HG03460 (cell line): ENCODE results near the gene CDC20.
"Not testable (repeated sequence)": the region's sequence is repeated elsewhere in the genome, so short reads cannot be mapped to it uniquely, and the experiment has no call there.

Experiments
- ATAC-seq: cut with Tn5 transposase; IDR thresholded peaks from one replicate; pipeline ENCODE4 v1.9.1; 2021; ENCODE audit not compliant: unreplicated experiment

The CDC20 gene

DNA sequence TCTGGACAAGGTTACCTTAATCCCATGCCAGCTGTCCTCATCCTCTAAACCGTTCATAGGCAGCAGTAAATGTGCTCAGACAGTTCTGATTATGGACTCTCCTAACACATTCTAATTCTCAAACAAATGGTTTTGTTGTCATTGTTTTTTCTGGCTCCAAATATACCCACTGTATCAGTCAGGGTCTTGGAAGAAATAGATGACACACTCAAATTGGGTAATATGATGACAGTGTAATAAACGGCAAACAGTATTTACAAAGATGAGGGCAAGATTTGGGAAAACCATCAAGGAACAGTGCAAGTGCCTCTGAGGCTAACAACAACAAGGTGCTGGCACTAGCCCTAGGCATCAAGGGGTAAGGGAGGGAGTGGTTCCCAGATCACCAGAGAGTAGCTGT is 4.3 kb upstream of the CDC20 start:
- ATAC-seq: no peak

DNA sequence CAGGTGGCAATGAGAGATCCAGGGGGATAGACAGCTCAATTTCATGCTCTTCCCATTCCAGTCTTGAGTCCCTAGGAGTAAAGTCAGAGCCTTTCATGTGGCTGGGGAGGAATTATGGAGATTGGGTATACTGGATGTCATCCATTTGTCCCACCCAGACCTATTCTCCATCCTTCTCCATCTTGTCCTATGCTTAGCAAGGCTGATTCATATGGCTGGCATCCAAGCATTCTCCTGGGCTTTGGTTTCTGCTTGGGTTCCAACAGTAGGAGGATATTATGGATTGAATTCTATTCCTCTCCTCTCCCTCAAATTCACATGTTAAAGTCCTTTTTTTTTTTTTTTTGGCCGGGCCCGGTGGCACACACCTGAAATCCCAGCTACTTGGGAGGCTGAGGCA is 3.8 kb upstream of the CDC20 start:
- no peak for ATAC-seq

DNA sequence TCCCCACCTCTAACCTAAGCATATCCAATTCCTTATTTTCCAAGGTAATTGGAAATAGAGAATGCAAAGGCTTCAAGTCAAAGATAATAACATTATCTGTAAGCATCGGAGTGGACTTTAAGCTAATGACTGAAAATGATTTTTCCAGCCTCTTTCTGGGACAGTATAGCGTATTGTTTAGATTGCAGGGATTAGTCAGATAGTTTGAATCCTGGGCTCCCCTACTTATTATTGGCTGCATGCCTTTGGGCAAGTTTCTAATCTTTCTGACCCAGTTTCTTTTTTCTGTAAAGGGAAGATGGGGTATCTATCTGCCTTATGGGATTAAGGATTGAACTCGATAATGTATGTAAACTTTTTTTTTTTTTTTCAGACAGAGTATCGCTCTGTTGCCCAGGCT is 1.5 kb upstream of the CDC20 start:
- ATAC-seq: no peak

DNA sequence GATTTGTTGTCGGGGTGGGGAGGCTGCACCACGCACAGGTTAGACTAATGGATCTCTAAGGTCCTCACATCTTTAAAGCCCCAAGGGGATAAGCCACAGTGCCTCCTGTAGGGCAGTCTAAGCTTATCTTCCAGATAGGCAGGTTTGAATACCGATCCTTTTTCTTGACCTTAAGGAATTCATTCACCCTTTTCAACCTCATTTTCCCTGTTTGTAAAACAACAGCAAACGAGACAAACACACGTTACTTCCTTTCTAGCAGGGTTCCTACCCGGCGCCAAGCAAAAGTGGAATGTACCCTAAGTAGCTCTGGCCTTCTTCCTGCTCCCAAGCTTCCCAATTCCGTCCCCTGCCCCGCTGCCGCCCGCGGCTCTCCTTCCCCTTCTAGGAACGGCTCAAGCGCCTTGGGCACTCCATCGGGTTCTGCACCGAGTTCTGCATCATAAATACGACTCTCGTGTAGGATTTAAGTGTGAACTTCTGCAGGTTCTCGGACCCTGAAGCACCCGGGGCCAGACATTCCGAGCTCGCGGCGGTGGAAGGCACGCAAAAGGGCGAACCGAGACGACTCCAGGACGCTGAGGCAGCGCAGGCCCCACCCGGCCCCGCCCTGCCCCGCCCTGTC is 548 bp upstream of the CDC20 start:
- no peak for ATAC-seq

DNA sequence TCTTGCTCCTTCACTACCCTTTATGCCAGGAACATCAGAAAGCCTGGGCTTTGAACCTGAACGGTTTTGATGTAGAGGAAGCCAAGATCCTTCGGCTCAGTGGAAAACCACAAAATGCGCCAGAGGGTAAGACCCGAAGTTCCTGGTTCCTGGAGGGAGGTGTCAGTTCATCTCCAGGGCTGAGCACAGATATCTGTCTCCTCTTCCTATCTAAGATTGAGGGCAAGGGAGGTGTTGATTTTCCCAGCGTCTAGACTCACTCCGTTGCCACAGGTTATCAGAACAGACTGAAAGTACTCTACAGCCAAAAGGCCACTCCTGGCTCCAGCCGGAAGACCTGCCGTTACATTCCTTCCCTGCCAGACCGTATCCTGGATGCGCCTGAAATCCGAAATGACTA is 915 bp downstream of the CDC20 start:
- ATAC-seq: no peak

DNA sequence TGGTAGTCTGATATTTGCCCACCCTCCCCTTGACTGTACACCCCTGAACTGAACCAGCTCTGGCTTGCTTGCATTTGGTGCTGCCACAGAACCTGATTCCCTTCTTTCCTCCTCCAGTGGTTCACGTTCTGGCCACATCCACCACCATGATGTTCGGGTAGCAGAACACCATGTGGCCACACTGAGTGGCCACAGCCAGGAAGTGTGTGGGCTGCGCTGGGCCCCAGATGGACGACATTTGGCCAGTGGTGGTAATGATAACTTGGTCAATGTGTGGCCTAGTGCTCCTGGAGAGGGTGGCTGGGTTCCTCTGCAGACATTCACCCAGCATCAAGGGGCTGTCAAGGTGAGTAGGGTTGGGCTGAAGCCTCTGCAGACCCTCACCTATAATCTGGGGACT is 1.8 kb downstream of the CDC20 start:
- no peak for ATAC-seq

DNA sequence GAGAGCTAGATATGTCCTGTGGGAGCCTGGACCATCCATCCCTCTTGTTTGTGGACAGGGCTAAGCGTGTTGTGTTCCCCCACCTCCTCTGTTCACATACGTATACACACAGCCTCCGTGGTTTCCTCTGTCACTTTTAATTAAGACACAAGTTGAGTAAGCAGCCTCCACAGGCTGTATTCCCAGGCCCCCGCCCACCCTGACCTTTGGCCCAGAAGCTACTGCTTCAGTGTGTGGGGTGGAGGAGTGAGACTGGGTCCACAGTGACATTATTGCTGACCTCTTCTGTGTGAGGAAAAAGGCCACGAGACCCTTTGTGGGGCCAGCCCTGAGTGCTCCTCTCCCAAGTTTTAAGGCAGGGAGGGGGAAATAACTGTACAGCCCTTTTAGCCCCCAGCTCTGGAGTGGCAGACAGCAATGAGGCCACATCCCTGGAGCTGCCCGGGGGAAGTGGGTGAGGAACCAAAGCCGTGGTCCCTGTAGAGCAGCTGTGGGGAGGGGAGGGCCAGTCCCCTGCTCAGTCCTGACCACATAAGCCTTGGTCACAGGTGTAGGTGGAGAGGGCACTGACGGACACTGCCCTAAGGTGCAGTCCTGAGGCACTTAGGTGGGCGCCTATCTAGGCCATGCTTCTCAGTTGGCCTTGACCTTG is 4.6 kb downstream of the CDC20 start:
- ATAC-seq: no peak

DNA sequence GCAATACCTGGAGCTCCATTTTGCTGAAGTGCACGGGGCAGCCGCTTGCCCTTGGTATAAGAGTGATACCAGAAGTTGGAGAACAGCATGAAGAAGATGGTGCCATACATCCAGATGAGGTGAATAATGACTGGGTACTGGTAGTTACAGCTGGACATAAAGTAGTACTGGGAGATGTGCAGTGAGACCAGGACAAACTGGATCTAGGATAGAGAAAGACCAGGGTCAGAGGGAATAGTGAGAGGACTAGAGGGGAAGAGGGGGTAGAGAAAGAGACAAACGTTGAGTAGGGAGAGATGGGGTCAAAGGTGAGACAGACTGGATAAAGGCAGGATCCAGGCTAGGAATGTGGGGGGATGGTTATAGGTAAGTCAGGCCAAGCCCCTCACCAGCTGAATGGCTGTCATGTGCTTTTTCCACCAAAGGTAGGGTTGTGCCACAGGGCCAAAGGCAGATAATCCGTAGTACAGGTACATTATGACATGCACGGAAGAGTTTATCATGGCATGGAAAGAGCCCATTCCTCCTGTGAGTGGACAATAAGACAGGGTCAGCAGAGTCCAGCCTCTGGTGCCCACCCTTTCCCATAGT is 5.2 kb downstream of the CDC20 start:
- ATAC-seq: no peak

DNA sequence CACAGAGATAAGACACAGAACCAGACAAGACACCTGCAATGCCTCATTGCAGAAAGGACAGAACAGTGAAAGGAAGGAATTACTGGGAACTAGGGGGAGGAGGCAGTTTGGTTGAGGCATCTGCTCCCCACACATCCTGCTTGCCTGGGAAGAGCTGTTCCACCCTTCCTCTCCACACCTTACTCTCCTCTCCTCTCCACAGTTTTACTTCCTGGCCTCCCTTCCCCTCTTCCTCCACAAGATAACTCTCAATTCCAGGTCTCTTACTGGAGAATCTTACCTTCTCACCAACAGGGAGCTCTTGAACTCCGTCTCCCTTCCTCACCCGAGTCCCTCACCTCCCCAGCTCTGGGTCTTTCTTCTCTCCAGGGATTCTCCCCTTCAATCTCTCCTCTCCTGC is 6.9 kb downstream of the CDC20 start:
- ATAC-seq: no peak

DNA sequence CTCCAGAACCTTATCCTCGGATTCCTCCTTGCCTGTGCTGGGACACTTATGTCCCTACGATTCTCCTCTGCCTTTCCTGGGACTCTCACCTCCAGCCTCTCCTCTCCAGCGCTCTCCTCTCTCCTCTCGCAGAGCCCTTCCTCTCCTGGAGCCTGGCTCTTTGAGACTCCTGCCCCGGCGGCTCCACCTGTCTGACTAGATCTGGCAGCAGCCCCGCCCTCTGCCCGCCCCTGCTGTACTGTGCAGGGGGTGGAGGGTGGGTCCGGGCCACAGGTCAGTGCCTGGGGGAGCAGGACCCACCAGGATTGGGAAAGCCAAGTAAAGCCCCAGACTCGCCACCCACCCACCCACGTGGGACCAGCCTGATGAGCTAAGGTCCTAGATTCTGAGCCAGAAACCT is 7.4 kb downstream of the CDC20 start:
- ATAC-seq: no peak

DNA sequence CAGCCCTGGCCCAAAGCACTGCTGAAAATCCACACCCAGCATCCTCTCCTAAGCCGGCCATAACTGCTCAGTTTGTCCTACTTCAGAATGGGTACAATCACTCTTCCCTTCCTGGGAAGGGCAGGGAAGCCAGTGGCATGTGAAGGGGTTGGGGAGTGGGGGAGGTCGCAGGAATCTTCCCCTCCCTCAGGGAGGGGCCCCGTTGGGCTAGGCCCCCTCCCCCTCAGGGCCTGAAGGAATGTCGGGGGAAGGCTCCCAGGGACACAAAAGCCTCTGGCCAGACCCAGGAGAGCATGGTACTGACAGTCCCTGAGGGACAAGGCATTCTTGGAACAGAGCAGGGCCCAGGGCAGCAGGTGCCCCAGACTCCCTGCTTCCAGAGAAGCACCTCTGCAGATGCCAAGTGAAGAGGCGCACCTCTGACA is 7.8 kb downstream of the CDC20 start:
- no peak for ATAC-seq

DNA sequence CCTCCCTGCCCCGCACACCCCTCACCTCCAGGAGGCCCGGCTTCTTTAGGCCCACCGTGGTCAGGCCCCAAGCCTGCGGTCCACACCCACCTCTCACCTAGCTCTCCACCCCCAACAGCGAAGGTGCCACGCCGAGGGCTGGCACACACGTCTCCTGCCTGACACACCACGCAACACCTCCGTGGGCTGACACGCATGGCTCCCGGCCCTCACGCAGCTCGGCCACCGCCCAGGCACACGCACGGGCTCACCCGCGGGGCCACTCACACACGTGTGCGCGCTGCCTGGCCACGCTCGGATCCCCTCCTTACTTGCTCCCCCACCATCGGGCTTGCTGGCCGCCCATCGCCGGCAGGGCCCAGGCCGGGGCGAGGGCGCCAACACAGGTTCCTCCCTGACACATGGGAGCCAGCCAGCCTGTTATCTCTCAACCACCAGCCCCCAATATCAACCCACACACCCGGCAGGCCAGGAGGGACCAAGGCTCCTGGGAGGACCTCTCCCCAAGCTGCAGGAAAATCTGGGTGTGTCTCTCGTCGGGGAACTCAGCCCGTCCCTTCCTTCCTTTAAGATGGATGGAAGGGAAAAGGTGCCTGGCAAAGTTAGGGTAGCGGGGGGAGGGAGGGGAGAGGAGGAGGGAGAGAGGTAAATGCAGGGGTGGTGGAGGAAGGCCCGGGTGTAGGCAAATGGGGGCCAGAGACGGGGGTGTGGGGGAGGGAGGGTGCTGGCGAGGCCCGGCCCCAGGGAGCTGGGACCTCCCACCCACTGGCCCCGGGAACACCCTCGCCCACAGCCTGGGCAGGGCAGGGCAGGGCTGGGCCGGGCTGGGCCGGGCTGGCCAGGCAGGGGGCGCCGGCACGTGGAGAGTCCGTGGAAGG is 8.5 kb downstream of the CDC20 start:
- peak; percentile 32 for ATAC-seq

DNA sequence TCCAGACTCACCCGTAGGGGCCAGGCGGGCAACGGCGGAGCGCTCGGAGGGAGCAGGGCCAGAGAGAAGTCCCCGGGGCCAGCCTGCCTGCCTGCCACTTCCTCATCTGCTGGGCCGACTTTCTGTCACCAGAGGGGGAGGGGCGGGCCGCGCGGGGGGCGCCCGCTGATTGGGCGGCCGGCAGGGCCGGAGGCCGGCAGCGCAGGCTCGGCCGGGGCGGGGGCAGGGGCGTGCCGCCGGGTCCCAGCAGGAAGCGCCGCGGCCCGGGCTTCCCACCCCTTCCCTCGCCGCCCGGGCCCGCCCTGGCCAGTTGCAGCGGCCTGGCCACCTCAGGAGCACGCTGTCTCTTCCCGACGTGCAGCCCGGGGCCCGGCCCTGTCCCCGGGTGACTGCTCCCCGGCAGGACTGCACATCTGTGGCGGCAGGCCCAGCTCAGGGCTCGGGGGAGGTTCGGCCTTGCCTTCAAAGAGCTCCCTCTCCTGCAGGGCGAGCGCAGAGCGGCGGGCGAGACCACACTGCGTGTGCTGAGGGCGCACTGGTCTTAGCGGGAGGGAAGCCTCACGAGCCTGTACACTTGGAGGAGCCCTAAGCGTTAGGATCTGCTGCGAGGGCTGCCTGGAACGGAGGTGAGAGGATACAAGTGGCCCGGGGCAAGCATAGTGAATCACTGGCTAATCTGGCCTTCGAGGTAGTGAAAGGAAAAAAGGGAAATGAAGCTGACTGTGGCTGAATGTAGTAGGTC is 9.3 kb downstream of the CDC20 start, which contains the start of gene ELOVL1:
ELOVL1 (minus strand) TSS at position 108 of the 742 bp plus-strand sequence. CDS start 2,402 bp downstream, outside the sequence.
- ATAC-seq: peak; percentile 69

DNA sequence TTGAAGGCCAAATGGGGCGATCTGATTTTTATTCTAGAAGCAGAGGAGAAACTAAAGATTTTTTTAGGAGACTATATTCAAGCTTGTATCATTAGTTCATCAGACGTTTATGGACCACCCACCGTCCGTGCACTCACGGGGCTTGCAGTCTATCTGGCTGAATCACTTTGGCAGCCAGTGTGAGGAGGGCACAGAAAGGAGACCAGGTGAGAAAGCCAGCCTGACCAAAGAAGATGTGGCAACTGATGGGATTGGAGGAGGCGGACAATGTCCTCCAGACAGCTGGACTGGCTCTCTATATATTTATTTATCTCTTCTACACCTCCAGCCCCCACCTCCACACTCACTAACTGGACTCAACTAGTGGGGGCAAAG is 9.9 kb downstream of the CDC20 start:
- no peak for ATAC-seq

DNA sequence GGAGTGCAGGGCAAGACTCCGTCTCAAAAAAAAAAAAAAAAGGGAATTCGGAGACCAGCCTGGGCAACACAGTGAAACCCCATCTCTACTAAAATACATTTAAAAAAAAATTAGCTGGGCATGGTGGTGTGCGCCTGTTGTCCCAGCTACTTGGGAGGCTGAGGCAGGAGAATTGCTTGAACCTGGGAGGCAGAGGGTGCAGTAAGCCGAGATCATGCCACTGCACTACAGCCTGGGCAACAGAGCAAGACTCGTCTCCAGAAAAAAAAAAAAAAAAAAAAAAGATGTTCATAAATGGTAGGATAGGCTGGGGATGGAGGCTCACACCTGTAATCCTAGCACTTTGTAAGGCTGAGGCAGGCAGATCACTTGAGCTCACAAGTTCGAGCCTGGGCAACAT is 11.0 kb downstream of the CDC20 start:
- ATAC-seq: not testable (repeated sequence)

DNA sequence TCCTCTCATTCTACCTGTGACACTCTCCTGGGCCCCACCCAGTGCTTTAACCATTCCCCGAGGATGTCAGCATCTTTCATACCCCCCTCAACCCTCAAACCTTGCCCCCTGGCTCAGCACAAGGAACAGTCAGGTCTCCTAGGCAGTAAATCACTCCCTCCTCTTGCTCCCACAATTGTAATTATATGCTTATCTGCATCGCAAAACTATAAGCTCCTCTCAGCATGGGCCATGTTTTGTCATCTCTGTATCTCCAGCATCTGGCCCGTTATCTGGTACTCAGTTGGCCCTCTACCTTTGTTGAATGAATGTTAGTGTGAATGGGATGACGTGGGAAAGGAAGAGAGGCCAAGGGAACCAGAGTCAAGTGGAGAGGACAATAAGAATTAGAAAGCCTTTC is 11.8 kb downstream of the CDC20 start:
- no peak for ATAC-seq

DNA sequence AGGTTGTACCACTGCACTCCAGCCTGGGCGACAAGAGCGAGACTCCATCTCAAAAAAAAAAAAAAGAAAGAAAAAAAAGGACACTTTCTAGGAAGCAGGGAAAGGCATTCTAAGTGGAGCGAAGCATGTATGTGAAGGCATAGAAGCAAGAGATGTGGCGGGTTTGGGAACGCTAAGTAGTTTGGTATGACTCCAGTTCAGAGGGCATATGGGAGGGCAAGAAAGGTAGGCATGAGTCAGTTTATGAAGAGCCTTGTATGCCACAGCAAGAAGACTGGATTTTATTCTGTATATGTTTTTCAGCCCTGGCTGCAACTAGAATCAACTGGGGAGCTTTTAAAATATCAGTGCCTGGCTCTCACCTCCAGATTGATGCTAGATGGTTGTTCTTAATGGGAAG is 13.4 kb downstream of the CDC20 start:
- ATAC-seq: no peak

DNA sequence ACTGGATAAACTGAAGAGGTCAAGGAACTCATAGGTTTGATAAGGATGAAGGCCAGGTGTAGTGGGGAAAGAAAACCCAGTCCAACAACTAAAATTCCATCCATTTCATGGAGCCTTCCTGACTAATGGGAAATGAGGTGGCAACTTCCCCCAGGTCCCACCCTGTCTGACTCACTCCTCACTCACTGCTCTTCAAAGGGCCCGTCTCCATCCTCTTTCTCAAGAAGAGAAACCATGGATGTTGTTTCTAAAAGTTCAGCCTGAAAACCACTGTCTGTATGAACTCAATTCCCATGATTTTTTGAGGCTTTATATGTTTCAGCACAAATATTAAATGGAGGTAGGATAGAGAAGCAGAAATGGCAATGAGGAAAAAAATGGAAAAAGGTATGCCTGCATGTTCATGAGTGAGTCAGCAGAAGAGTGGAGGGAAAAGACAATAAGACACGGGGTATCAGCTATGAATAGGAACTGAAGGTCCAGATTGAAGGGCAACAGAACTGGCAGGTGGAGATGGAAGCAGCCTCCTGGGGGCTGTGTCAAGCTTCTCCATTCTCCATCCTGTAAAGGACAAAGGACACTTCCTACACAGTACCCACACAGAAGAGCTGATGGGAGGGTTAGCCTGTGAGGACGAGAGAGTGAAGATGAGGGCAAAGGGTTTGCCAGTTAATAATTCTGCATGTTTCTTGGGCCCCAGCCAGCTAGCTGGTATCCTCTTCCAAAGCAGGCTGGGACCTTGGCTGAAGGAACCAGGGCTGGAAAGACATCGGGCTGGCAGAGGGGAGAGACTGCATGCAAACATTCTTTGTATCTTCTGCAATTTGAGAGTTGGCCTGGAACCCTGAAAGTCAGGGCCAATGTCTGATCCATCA is 14.5 kb downstream of the CDC20 start:
- ATAC-seq: no peak

DNA sequence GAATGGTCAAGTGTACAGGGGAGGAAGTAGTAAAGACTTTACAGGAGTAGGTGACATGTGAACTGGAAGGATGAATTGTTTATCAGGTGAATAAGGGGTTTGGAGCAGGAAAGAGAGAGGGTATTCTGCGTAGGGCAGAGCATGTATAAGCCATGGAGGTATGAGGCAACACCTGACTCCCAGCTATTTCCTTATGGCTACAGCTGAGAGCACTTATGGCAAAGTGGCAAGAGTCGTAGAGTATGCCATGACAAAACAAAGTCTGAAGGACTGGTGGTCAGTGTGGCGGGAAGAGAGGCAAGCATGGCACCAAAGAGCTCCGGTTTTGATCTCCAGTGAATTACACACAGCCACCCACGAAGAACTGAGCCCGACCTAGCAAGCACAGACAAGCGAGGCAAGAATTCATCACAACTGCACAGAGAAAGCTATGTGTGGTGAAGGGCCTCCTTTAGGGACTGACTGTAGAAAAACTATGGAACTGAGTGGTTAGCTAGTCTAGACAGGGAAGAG is 18.0 kb downstream of the CDC20 start:
- no peak for ATAC-seq

DNA sequence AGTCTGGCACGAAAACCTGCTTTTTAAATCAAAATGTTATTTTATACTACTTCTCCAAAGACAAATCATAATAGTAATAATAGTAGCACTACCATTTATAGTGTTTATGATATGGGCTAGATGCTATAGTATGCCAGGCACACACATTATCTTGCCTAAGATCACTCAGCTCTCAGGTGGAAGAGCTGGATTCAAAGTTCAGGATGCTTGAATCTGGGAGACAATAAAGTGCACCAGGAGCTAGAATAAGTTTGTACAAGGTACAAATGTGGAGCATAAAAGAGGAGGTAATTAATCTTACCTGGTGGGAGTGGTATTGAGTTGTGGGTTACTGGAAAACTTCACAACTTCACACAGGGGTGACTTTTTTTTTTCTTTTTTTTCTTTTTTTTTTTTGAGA is 19.1 kb downstream of the CDC20 start:
- no peak for ATAC-seq
